DOHH2 (cell line): ENCODE data around the gene CFI.
"Not testable (repeated sequence)": the region's sequence is repeated elsewhere in the genome, so short reads cannot be mapped to it uniquely, and the experiment has no call there.

Experiments used
- H3F3A ChIP-seq: fragments of 200-600 bp; sonication (generic), shearing (Covaris generic); 2 replicates; pipeline ENCODE4 v1.6.0; 2016; ENCODE audit warnings: antibody characterized with exemption, mild to moderate bottlenecking; ENCODE audit not compliant: control insufficient read depth, insufficient read depth
- H3K27ac ChIP-seq: fragments of 200-600 bp; sonication (generic); 2 replicates; pipeline ENCODE4 v1.5.1; 2014; ENCODE audit warnings: low read depth, mild to moderate bottlenecking, low read length, moderate library complexity
- H3K27me3 ChIP-seq: fragments of 200-600 bp; sonication (generic); 2 replicates; pipeline ENCODE4 v1.6.1; 2014; ENCODE audit warnings: mild to moderate bottlenecking, low read length, mixed read lengths; ENCODE audit not compliant: control insufficient read depth
- H3K36me3 ChIP-seq: fragments of 200-600 bp; sonication (generic); 2 replicates; pipeline ENCODE4 v1.6.1; 2014; ENCODE audit warnings: mild to moderate bottlenecking, low read length, moderate library complexity, mixed read lengths; ENCODE audit not compliant: control insufficient read depth
- H3K4me1 ChIP-seq: fragments of 200-600 bp; sonication (generic); 2 replicates; pipeline ENCODE4 v1.6.1; 2014; ENCODE audit warnings: mild to moderate bottlenecking, low read length, mixed read lengths; ENCODE audit not compliant: control insufficient read depth
- H3K4me2 ChIP-seq: fragments of 200-600 bp; sonication (generic); 2 replicates; pipeline ENCODE4 v1.6.0; 2014; ENCODE audit warnings: mild to moderate bottlenecking, low read length, moderate library complexity
- H3K4me3 ChIP-seq: fragments of 200-600 bp; sonication (generic); 2 replicates; pipeline ENCODE4 v1.5.1; 2014; ENCODE audit warnings: mild to moderate bottlenecking, low read length, mixed read lengths
- H3K79me2 ChIP-seq: fragments of 200-600 bp; sonication (generic); 2 replicates; pipeline ENCODE4 v1.6.1; 2014; ENCODE audit warnings: mild to moderate bottlenecking, low read length, mixed read lengths; ENCODE audit not compliant: control insufficient read depth
- H3K9me2 ChIP-seq: fragments of 200-600 bp; sonication (generic); replicated peaks from 2 replicates; pipeline ENCODE4 v1.6.1; 2014; ENCODE audit warnings: mild to moderate bottlenecking, low read length, mixed read lengths; ENCODE audit not compliant: control insufficient read depth
- H3K9me3 ChIP-seq: fragments of 200-600 bp; sonication (generic); 2 replicates; pipeline ENCODE4 v1.6.1; 2014; ENCODE audit warnings: antibody characterized with exemption, low read length, mixed read lengths; ENCODE audit not compliant: control insufficient read depth, insufficient read depth
- H4K20me1 ChIP-seq: fragments of 200-600 bp; sonication (generic); 2 replicates; pipeline ENCODE4 v1.6.0; 2014; ENCODE audit warnings: low read depth, mild to moderate bottlenecking, antibody characterized with exemption, low read length, moderate library complexity; ENCODE audit not compliant: control insufficient read depth, insufficient read depth
- EZH2phosphoT487 ChIP-seq: fragments of 200-600 bp; sonication (generic); IDR thresholded peaks from 2 replicates; pipeline ENCODE4 v1.6.1; 2017; ENCODE audit warnings: borderline replicate concordance, mild to moderate bottlenecking, antibody characterized with exemption, low read length, moderate library complexity, mixed read lengths
- TF ChIP-seq, protein P1 (sequence below): fragments of 200-600 bp; sonication (generic); IDR thresholded peaks from one replicate; pipeline ENCODE4 v1.5.1; 2014; ENCODE audit warnings: antibody characterized with exemption, mild to moderate bottlenecking, low read depth, low read length; ENCODE audit not compliant: poor library complexity, severe bottlenecking

CFI gene

DNA sequence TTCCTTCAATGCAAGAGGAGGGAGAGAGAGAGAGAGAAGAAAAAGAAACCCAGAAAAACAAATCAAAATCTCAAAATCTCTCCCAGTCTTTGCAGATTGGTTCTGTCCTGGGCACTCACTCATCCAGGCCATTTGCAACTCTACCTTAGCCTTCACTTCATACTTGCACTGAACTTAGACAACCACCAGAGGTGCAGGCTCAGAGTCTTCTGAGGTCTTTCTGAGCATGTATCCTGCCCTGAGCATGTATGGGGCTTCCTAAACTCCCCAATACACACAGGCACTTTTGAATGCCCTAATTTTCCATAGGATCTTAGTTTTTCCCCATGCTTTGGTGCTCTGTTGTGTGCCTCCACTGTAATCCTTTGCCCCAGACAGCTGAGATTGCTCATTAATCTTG is 2.9 kb downstream of the CFI start:
- Histone ChIP-seq H3K27ac (no peak overlapping the region), H3K9me2 (no peaks in the 10 kb centered on the region), H3K4me1 (no peaks in the 10 kb centered on the region), H3K79me2 (no peaks in the 10 kb centered on the region), H4K20me1 (no peaks in the 10 kb centered on the region), H3F3A (no peaks in the 10 kb centered on the region), H3K36me3 (no peaks in the 10 kb centered on the region), H3K9me3 (peaks cover 4% of the 10 kb centered on the region; the same call in 1 of the 2 replicates), H3K4me3 (no peak overlapping the region), H3K27me3 (no peaks in the 10 kb centered on the region), H3K4me2 (no peak overlapping the region)
- no peak for TF ChIP-seq EZH2phosphoT487
- TF ChIP-seq, protein P1, sequence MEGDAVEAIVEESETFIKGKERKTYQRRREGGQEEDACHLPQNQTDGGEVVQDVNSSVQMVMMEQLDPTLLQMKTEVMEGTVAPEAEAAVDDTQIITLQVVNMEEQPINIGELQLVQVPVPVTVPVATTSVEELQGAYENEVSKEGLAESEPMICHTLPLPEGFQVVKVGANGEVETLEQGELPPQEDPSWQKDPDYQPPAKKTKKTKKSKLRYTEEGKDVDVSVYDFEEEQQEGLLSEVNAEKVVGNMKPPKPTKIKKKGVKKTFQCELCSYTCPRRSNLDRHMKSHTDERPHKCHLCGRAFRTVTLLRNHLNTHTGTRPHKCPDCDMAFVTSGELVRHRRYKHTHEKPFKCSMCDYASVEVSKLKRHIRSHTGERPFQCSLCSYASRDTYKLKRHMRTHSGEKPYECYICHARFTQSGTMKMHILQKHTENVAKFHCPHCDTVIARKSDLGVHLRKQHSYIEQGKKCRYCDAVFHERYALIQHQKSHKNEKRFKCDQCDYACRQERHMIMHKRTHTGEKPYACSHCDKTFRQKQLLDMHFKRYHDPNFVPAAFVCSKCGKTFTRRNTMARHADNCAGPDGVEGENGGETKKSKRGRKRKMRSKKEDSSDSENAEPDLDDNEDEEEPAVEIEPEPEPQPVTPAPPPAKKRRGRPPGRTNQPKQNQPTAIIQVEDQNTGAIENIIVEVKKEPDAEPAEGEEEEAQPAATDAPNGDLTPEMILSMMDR, result no peak

DNA sequence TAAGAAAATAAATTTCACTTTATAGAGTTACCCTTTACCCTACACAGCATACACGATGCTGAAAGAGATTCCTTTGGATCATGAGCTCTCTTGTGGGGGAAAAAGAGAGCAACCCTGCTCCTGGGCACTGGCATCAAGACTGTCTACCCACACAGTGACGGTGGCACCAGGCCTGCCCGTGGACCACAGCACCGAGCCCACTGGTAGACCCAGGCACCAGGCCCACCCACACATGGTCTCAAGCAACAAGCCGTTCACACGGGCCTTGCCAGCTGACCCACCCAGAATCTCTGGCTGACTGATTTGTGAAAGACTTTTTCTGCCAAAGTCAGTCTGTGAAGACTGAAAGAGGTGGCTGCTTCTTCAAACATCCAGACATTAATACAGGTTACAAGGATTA is 6.7 kb downstream of the CFI start:
- Histone ChIP-seq H3K27ac (no peak overlapping the region), H3K36me3 (no peaks in the 10 kb centered on the region), H3K4me3 (no peak overlapping the region), H3K79me2 (no peaks in the 10 kb centered on the region), H3F3A (no peaks in the 10 kb centered on the region), H3K9me3 (peaks cover 4% of the 10 kb centered on the region; the same call in 1 of the 2 replicates), H3K4me2 (no peak overlapping the region), H3K27me3 (no peaks in the 10 kb centered on the region), H4K20me1 (no peaks in the 10 kb centered on the region), H3K4me1 (no peaks in the 10 kb centered on the region), H3K9me2 (no peaks in the 10 kb centered on the region)
- TF ChIP-seq, protein P1, result no peak
- TF ChIP-seq EZH2phosphoT487, result no peak

DNA sequence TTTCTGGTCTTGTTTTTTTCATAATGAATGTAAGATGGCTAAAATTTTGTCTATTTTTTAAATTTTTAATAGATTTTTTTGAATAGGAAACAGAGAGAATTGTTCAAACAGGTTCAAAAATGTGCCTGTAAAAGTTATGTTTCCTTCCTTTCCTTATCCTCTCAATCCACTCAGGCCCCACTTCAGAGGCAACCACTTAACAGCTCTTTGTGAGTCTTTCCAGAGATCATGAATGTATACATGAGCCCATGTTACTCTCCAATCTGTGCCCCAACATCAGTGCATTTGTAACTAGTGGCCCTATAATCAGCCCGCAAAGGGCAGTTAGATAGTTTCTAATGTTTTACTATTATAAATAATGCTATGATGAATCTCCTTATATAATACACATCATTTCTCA is 14.0 kb downstream of the CFI start:
- Histone ChIP-seq H3F3A (no peaks in the 10 kb centered on the region), H3K9me3 (no peaks in the 10 kb centered on the region), H3K4me3 (no peak overlapping the region), H3K9me2 (no peaks in the 10 kb centered on the region), H3K79me2 (no peaks in the 10 kb centered on the region), H3K36me3 (no peaks in the 10 kb centered on the region), H3K27me3 (no peaks in the 10 kb centered on the region), H4K20me1 (no peaks in the 10 kb centered on the region), H3K4me1 (no peaks in the 10 kb centered on the region), H3K27ac (no peak overlapping the region), H3K4me2 (no peak overlapping the region)
- TF ChIP-seq, protein P1, result no peak
- TF ChIP-seq EZH2phosphoT487, result no peak

DNA sequence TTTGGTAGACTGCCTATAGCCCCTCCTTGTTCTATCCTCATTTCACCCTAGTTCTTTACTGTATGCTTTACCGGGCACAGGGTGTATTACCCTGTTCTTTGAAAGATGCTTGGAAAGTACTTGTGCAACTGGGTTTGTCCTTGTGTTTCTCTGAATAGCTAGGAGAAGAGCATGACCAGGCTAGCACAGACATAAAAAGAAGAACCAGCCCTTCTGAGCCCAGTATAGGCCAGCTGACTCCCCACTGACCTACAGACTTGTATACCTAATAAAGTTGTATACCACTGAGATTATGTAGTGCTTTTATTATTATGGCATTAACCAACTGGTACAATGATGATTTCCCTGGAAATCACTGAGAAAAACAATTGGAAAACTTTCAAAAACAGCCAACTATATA is 15.0 kb downstream of the CFI start:
- H3K27ac ChIP-seq, result no peak overlapping the region
- no peaks in the 10 kb centered on the region for H4K20me1 ChIP-seq
- H3K4me1 ChIP-seq, result no peaks in the 10 kb centered on the region
- H3K27me3 ChIP-seq, result no peaks in the 10 kb centered on the region
- no peaks in the 10 kb centered on the region for H3K9me3 ChIP-seq
- TF ChIP-seq, protein P1, result no peak
- TF ChIP-seq EZH2phosphoT487, result no peak
- no peak overlapping the region for H3K4me2 ChIP-seq
- no peaks in the 10 kb centered on the region for H3K9me2 ChIP-seq
- no peaks in the 10 kb centered on the region for H3K79me2 ChIP-seq
- no peaks in the 10 kb centered on the region for H3F3A ChIP-seq
- no peaks in the 10 kb centered on the region for H3K36me3 ChIP-seq
- no peak overlapping the region for H3K4me3 ChIP-seq

DNA sequence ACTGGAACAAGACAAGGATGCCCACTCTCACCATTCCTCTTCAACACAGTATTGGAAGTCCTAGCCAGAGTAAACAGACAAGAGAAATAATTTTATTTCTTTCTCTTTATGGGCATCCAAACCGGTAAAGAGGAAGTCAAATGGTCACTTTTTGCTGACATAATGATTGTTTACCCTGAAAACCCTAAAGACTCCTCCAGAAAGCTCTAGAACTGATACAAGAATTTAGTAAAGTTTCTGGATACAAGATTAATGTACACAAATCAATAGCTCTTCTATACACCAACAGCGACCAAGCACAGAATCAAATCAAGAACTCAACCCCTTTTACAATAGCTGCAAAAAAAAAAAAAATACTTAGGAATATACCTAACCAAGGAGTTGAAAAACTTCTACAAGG is 19.7 kb downstream of the CFI start:
- H3K9me3 ChIP-seq, H3K9me2 ChIP-seq, H3F3A ChIP-seq, H3K36me3 ChIP-seq, H4K20me1 ChIP-seq, H3K4me3 ChIP-seq, H3K27me3 ChIP-seq, H3K4me1 ChIP-seq, H3K27ac ChIP-seq, H3K79me2 ChIP-seq, H3K4me2 ChIP-seq: not testable (repeated sequence)
